ENCODE data around the gene CLDND2.

GRCh38 chr19:51317968-51318367, 50.8 kb downstream of the CLDND2 start:
- TF ChIP-seq, protein P1, sequence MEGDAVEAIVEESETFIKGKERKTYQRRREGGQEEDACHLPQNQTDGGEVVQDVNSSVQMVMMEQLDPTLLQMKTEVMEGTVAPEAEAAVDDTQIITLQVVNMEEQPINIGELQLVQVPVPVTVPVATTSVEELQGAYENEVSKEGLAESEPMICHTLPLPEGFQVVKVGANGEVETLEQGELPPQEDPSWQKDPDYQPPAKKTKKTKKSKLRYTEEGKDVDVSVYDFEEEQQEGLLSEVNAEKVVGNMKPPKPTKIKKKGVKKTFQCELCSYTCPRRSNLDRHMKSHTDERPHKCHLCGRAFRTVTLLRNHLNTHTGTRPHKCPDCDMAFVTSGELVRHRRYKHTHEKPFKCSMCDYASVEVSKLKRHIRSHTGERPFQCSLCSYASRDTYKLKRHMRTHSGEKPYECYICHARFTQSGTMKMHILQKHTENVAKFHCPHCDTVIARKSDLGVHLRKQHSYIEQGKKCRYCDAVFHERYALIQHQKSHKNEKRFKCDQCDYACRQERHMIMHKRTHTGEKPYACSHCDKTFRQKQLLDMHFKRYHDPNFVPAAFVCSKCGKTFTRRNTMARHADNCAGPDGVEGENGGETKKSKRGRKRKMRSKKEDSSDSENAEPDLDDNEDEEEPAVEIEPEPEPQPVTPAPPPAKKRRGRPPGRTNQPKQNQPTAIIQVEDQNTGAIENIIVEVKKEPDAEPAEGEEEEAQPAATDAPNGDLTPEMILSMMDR (IDR thresholded peaks at IDR 0.05): no peak
- TF ChIP-seq EP300 (IDR thresholded peaks at IDR 0.05; ENCODE audit: borderline replicate concordance in 1 of 2, low read depth in 1 of 2, low read length in 1 of 2) (no peak), RAD21 (IDR thresholded peaks at IDR 0.05; ENCODE audit: low read length) (no peak), FOXM1 (IDR thresholded peaks at IDR 0.05; ENCODE audit: low read depth) (no peak), RXRA (IDR thresholded peaks at IDR 0.05; ENCODE audit: borderline replicate concordance, low read depth) (no peak), TCF12 (IDR thresholded peaks at IDR 0.05) (no peak), GABPA (IDR thresholded peaks at IDR 0.05; ENCODE audit: low read depth) (no peak), TAF1 (IDR thresholded peaks at IDR 0.05; ENCODE audit: borderline replicate concordance, low read depth, low read length) (no peak), JUND (IDR thresholded peaks at IDR 0.05) (no peak), YY1 (IDR thresholded peaks at IDR 0.05; ENCODE audit: low read depth) (no peak)
